HCT116 (cell line): ENCODE measurements around the gene CDON. TPM values are rescaled to one million over a fixed set of nuclear protein-coding genes. Genes with fewer than 3 reads are reported as not detected.

ENCODE experiments used
- ATAC-seq: fragments of 200-7000 bp; cut with Tn5 transposase; 2 replicates; pipeline ENCODE4 v1.9.1; 2020; ENCODE audit warnings: mild to moderate bottlenecking, moderate library complexity
- BruUV-seq: library from RNA; stranded (reverse); fragments of 400-500 nt; replicated peaks from 2 replicates; lab custom pipeline; 2021; lab: Mats Ljungman, UMichigan
- CTCF ChIA-PET: fragments of 300-600 bp; sonication (Branson Sonifier 250); formaldehyde crosslinking; loops from one replicate; lab custom pipeline; 2021; ENCODE audit warnings: antibody characterized with exemption; lab: Charles Lee
- POLR2A ChIA-PET: fragments of 300-600, 350-600 bp; sonication (Branson Sonifier 250); formaldehyde crosslinking; loops from one replicate; lab custom pipeline; 2021; ENCODE audit warnings: antibody characterized with exemption; lab: Charles Lee
- RAD21 ChIA-PET, 2 experiments: fragments of 300-600 bp; sonication (Branson Sonifier 250); formaldehyde crosslinking; loops; one replicate each; lab custom pipeline; 2023; ENCODE audit warnings: low total read pairs in 2 of 2; ENCODE audit not compliant: uncharacterized antibody in 2 of 2, unreplicated experiment in 2 of 2, low non-redundant PET in 1 of 2; lab: Charles Lee
- DNase-seq: peaks from one replicate; pipeline ENCODE4 v3.0.0-alpha.2; 2010; ENCODE audit warnings: low read depth, low spot score
- H2AFZ ChIP-seq: fragments of 200-600 bp; shearing (Covaris generic), sonication (generic); 2 replicates; pipeline ENCODE4 v1.6.1; 2017; ENCODE audit warnings: low read depth, mixed run types, mixed read lengths, antibody characterized with exemption, low read length; ENCODE audit not compliant: poor library complexity, severe bottlenecking
- H3K27ac ChIP-seq: 2 replicates; pipeline ENCODE4 v1.5.1; 2012; ENCODE audit warnings: low read depth, low read length
- H3K27me3 ChIP-seq: fragments of 200-600 bp; sonication (generic); 2 replicates; pipeline ENCODE4 v1.6.1; 2016; ENCODE audit warnings: mixed run types, low read length, mixed read lengths; ENCODE audit not compliant: insufficient read depth
- H3K36me3 ChIP-seq, 2 experiments: fragments of 200-500 bp in 1 of 2; fragments of 200-600 bp in 1 of 2; sonication (Bioruptor generic) in 1 of 2; sonication (generic) in 1 of 2; 2 replicates each; pipeline versions ENCODE4 v1.5.1 to v1.6.1; 2014 to 2016; ENCODE audit warnings: low read length in 2 of 2, inconsistent platforms in 1 of 2, mixed read lengths in 1 of 2, mixed run types in 1 of 2; ENCODE audit not compliant: insufficient read depth in 2 of 2, control insufficient read depth in 1 of 2
- H3K4me1 ChIP-seq, 2 experiments: fragments of 200-600 bp in 1 of 2; sonication (generic) in 1 of 2; 2 replicates each; pipeline versions ENCODE4 v1.5.1 to v1.6.1; 2012 to 2017; ENCODE audit warnings: low read length in 2 of 2, inconsistent platforms in 1 of 2, mild to moderate bottlenecking in 1 of 2, mixed read lengths in 1 of 2, mixed run types in 1 of 2, moderate library complexity in 1 of 2; ENCODE audit not compliant: insufficient read depth in 2 of 2, control insufficient read depth in 1 of 2
- H3K4me2 ChIP-seq: fragments of 200-600 bp; sonication (generic); 2 replicates; pipeline ENCODE4 v1.6.1; 2017; ENCODE audit warnings: mixed run types, low read length, mixed read lengths
- H3K4me3 ChIP-seq, 2 experiments: fragments of 200-600 bp in 1 of 2; sonication (generic) in 1 of 2; replicated peaks in 1 of 2; 2 replicates each; pipeline ENCODE4 v1.5.1; 2011 to 2016; ENCODE audit warnings: low read length in 2 of 2, control low read depth in 1 of 2, low read depth in 1 of 2, mild to moderate bottlenecking in 1 of 2, mixed read lengths in 1 of 2, mixed run types in 1 of 2
- H3K79me2 ChIP-seq: fragments of 200-600 bp; sonication (generic); 2 replicates; pipeline ENCODE4 v1.6.1; 2017; ENCODE audit warnings: mild to moderate bottlenecking, mixed run types, low read length, moderate library complexity, mixed read lengths; ENCODE audit not compliant: insufficient read depth
- H3K9ac ChIP-seq: fragments of 200-600 bp; sonication (generic); 2 replicates; pipeline ENCODE4 v1.6.1; 2016; ENCODE audit warnings: low read length, mixed read lengths
- H3K9me2 ChIP-seq: fragments of 200-600 bp; sonication (generic), shearing (Covaris generic); 2 replicates; pipeline ENCODE4 v1.6.1; 2017; ENCODE audit warnings: mixed run types, mild to moderate bottlenecking, moderate library complexity; ENCODE audit not compliant: insufficient read depth
- H3K9me3 ChIP-seq, 2 experiments: fragments of 200-500 bp in 1 of 2; fragments of 200-600 bp in 1 of 2; sonication (Bioruptor generic) in 1 of 2; sonication (generic) in 1 of 2; 2 replicates each; pipeline ENCODE4 v1.6.1; 2014 to 2017; ENCODE audit warnings: low read length in 2 of 2, mixed read lengths in 2 of 2, inconsistent platforms in 1 of 2, low read depth in 1 of 2, mild to moderate bottlenecking in 1 of 2, mixed run types in 1 of 2, moderate library complexity in 1 of 2; ENCODE audit not compliant: control insufficient read depth in 1 of 2, insufficient read depth in 1 of 2
- H4K20me1 ChIP-seq: fragments of 200-600 bp; sonication (generic), shearing (Covaris generic); 2 replicates; pipeline ENCODE4 v1.6.1; 2017; ENCODE audit warnings: mixed run types, mild to moderate bottlenecking, moderate library complexity; ENCODE audit not compliant: insufficient read depth
- CEBPB ChIP-seq: IDR thresholded peaks from 2 replicates; pipeline ENCODE4 v1.6.1; 2012; ENCODE audit warnings: low read depth
- ELF1 ChIP-seq: IDR thresholded peaks from 2 replicates; pipeline ENCODE4 v1.6.1; 2012; ENCODE audit warnings: low read depth, borderline replicate concordance
- EZH2phosphoT487 ChIP-seq: fragments of 200-600 bp; IDR thresholded peaks from 2 replicates; pipeline ENCODE4 v1.6.1; 2018; ENCODE audit warnings: antibody characterized with exemption, borderline replicate concordance
- FOSL1 ChIP-seq: IDR thresholded peaks from 2 replicates; pipeline ENCODE4 v1.6.1; 2012; ENCODE audit warnings: low read depth
- SIN3A ChIP-seq: IDR thresholded peaks from 2 replicates; pipeline ENCODE4 v1.6.1; 2012; ENCODE audit warnings: low read depth
- SRF ChIP-seq: IDR thresholded peaks from 2 replicates; pipeline ENCODE4 v1.6.1; 2012; ENCODE audit warnings: low read depth
- TCF7L2 ChIP-seq: IDR thresholded peaks from 2 replicates; pipeline ENCODE4 v1.7.0; 2011; ENCODE audit warnings: borderline replicate concordance, inconsistent platforms; ENCODE audit not compliant: insufficient read depth, insufficient read length; ENCODE audit errors: extremely low read depth
- YY1 ChIP-seq: IDR thresholded peaks from 2 replicates; pipeline ENCODE4 v1.6.1; 2011; ENCODE audit warnings: low read length, low read depth, moderate library complexity, mild to moderate bottlenecking; ENCODE audit not compliant: insufficient replicate concordance; ENCODE audit errors: extremely low read depth
- intact Hi-C: fragments of 100-400 bp; cut with micrococcal nuclease; formaldehyde crosslinking; loops from 2 replicates; pipeline ENCODE4 v1.10.0; 2022
- total RNA-seq: library from RNA; stranded (reverse); gene quantifications from one replicate; pipeline ENCODE4 v1.2.1, GENCODE V29; 2021; ENCODE audit not compliant: unreplicated experiment
- TF ChIP-seq, protein P1 (sequence below): IDR thresholded peaks from 2 replicates; pipeline ENCODE4 v1.6.1; 2012
- TF ChIP-seq, protein P2 (sequence below): IDR thresholded peaks from 2 replicates; pipeline ENCODE4 v1.6.1; 2012; ENCODE audit warnings: low read depth

Gene CDON
- total RNA-seq, 1 experiment from 2014 or later = 16.9 TPM

DNA sequence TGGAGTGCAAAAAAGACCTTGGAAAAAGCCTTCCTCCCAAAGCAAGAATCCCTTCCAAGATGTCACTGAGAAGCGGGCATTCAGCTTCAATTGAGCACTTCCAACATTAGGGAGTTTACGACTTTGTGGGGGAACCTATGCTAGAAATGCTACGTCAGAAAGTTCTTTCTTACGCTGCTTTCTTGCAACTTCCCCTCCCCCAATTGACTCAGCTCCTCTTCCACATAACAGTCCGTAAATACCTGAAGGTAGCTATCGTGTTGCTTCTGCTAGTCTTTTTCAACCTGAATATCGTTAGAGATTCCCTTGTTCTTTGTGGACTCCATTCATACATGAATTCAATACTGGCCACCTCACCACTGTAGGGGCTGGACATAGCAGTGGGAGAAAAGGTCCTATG, 69.8 kb downstream of the CDON start:
- H3K27me3 ChIP-seq = no peaks in the 10 kb centered on the region
- no peaks in the 10 kb centered on the region for H4K20me1 ChIP-seq
- RAD21 ChIA-PET = no interaction called here
- ATAC-seq (no peak), DNase-seq (no peak)
- H3K9me3 ChIP-seq = no peaks in the 10 kb centered on the region
- no peak overlapping the region for H3K9ac ChIP-seq
- H2AFZ ChIP-seq = no peak overlapping the region
- no peaks in the 10 kb centered on the region for H3K79me2 ChIP-seq
- H3K36me3 ChIP-seq = 0 out of 4 replicates have a peak, but pooled peaks cover 0 to 2% of the 10 kb centered on the region in 2 experiments
- H3K4me1 ChIP-seq = no peaks in the 10 kb centered on the region
- no peak for TF ChIP-seq SRF
- TF ChIP-seq TCF7L2 = no peak
- no peak for TF ChIP-seq EZH2phosphoT487
- TF ChIP-seq ELF1 = no peak
- TF ChIP-seq, protein P1, sequence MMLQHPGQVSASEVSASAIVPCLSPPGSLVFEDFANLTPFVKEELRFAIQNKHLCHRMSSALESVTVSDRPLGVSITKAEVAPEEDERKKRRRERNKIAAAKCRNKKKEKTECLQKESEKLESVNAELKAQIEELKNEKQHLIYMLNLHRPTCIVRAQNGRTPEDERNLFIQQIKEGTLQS = no peak
- no peak for TF ChIP-seq SIN3A
- no peak for TF ChIP-seq YY1
- TF ChIP-seq FOSL1 = no peak
- TF ChIP-seq CEBPB = no peak
- TF ChIP-seq, protein P2, sequence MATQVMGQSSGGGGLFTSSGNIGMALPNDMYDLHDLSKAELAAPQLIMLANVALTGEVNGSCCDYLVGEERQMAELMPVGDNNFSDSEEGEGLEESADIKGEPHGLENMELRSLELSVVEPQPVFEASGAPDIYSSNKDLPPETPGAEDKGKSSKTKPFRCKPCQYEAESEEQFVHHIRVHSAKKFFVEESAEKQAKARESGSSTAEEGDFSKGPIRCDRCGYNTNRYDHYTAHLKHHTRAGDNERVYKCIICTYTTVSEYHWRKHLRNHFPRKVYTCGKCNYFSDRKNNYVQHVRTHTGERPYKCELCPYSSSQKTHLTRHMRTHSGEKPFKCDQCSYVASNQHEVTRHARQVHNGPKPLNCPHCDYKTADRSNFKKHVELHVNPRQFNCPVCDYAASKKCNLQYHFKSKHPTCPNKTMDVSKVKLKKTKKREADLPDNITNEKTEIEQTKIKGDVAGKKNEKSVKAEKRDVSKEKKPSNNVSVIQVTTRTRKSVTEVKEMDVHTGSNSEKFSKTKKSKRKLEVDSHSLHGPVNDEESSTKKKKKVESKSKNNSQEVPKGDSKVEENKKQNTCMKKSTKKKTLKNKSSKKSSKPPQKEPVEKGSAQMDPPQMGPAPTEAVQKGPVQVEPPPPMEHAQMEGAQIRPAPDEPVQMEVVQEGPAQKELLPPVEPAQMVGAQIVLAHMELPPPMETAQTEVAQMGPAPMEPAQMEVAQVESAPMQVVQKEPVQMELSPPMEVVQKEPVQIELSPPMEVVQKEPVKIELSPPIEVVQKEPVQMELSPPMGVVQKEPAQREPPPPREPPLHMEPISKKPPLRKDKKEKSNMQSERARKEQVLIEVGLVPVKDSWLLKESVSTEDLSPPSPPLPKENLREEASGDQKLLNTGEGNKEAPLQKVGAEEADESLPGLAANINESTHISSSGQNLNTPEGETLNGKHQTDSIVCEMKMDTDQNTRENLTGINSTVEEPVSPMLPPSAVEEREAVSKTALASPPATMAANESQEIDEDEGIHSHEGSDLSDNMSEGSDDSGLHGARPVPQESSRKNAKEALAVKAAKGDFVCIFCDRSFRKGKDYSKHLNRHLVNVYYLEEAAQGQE = no peak
- TF ChIP-seq, all 23 proteins: peak for 0
- no peaks in the 10 kb centered on the region for H3K9me2 ChIP-seq
- no peak overlapping the region for H3K4me3 ChIP-seq
- ChIA-PET CTCF (no interaction called here), POLR2A (no interaction called here)
- no peak overlapping the region for H3K27ac ChIP-seq
- H3K4me2 ChIP-seq = no peak overlapping the region
- intact Hi-C loops = no loop called here
- no TSS peak for BruUV-seq
